MM.1S (cell line): Measurements from ENCODE around the gene ZBTB7B.

Experiments
- EZH2phosphoT487 ChIP-seq: fragments of 300-600 bp; sonication (generic); IDR thresholded peaks from 2 replicates; pipeline ENCODE4 v1.6.1; 2018; ENCODE audit warnings: antibody characterized with exemption, low read length
- TF ChIP-seq, protein P1 (sequence below): fragments of 300-600 bp; sonication (generic); IDR thresholded peaks from 2 replicates; pipeline ENCODE4 v1.5.1; 2016; ENCODE audit warnings: antibody characterized with exemption, low read length, mixed read lengths

DNA sequence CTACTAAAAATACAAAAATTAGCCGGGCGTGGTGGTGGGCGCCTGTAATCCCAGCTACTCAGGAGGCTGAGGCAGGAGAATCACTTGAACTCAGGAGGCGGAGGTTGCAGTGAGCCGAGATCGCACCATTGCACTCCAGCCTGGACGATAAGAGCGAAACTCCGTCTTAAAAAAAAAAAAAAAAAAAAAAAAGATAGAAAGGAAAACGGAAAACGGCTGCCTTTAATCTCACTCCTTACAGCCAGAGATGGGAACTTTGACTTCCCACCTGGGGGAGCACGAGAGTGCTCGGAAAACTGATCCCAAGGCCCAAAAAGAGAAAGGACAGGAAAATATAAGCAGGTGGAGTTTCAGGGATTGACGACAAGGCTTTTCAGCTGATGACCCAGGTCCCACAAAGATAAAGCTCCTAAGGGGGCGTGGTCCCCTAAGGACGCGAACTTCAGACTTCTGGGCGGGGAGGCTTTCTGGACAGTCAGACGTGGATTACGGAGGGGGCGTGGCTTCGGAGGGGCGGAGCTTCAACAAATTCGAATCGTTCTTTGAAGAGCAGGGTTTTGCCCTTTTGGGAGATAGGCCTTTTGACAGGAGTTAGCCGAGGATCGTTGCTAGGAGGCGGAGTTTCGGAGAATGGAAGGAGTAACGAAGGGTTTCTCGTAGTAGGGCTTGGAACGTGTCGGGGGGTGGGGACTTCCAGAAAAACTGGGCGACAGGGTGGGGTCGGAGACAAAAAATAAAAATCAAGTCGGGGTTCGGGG is 29.1 kb upstream of the ZBTB7B start:
- TF ChIP-seq, protein P1, sequence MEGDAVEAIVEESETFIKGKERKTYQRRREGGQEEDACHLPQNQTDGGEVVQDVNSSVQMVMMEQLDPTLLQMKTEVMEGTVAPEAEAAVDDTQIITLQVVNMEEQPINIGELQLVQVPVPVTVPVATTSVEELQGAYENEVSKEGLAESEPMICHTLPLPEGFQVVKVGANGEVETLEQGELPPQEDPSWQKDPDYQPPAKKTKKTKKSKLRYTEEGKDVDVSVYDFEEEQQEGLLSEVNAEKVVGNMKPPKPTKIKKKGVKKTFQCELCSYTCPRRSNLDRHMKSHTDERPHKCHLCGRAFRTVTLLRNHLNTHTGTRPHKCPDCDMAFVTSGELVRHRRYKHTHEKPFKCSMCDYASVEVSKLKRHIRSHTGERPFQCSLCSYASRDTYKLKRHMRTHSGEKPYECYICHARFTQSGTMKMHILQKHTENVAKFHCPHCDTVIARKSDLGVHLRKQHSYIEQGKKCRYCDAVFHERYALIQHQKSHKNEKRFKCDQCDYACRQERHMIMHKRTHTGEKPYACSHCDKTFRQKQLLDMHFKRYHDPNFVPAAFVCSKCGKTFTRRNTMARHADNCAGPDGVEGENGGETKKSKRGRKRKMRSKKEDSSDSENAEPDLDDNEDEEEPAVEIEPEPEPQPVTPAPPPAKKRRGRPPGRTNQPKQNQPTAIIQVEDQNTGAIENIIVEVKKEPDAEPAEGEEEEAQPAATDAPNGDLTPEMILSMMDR = peak; percentile 27
- no peak for TF ChIP-seq EZH2phosphoT487
